RWPE1 (cell line): ENCODE results near the gene KIF6.
A peak's percentile ranks its signal among the peaks of the same experiment; 100 is the strongest.

Experiments
- CTCF ChIA-PET: fragments of 350-600 bp; sonication (Branson Sonifier 250); formaldehyde crosslinking; extraction: SDS; loops from one replicate; lab custom pipeline; 2021; lab: Yijun Ruan, JAX
- POLR2A ChIA-PET: fragments of 400-600 bp; formaldehyde crosslinking; extraction: SDS; loops from one replicate; lab custom pipeline; 2020; ENCODE audit warnings: antibody characterized with exemption; ENCODE audit not compliant: low non-redundant PET; lab: Yijun Ruan, JAX
- DNase-seq: peaks from one replicate; pipeline ENCODE4 v3.0.0; 2012; ENCODE audit warnings: low spot score
- H3K27ac ChIP-seq: fragments of 450-650 bp; 2 replicates; pipeline ENCODE4 v1.5.1; 2017
- TF ChIP-seq, protein P1 (sequence below): fragments of 450-650 bp; conservative IDR thresholded peaks from 2 replicates; pipeline ENCODE4 v1.5.1; 2017; ENCODE audit warnings: low read depth, mild to moderate bottlenecking

KIF6 gene

DNA sequence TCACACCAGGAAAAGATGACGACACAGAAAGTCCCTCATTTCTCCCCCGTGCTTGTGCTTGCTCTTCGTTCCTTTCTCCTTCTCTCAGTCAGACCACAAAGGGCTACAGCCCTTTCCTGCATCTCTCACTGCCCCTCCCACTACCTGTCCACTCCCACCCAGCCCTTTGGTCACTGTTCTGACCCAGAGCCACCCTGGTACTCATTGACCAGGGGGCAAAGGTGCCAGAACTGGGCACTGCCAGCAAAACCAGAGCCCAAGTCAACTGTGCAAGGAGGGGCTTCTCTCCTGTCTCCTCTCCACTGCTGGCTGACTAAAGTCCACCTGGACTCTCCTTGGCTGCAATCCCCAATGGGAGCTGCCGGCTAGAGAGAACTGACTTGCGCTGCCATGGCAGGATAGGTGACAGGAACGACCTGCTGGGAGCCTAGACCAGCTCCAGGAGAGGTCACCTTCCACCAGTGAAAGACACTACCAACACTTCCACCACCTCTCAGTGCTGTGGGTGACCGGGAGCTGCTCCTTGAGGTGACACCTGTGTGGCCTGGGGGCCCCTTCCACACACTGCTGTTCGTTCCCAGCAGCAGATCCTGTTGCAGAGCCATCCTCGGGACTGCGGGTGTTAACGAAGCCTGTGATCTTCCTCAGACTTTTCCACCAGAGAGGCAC lies 443.8 kb downstream of the KIF6 start:
- TF ChIP-seq, protein P1, sequence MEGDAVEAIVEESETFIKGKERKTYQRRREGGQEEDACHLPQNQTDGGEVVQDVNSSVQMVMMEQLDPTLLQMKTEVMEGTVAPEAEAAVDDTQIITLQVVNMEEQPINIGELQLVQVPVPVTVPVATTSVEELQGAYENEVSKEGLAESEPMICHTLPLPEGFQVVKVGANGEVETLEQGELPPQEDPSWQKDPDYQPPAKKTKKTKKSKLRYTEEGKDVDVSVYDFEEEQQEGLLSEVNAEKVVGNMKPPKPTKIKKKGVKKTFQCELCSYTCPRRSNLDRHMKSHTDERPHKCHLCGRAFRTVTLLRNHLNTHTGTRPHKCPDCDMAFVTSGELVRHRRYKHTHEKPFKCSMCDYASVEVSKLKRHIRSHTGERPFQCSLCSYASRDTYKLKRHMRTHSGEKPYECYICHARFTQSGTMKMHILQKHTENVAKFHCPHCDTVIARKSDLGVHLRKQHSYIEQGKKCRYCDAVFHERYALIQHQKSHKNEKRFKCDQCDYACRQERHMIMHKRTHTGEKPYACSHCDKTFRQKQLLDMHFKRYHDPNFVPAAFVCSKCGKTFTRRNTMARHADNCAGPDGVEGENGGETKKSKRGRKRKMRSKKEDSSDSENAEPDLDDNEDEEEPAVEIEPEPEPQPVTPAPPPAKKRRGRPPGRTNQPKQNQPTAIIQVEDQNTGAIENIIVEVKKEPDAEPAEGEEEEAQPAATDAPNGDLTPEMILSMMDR, result no peak
- DNase-seq, result no peak
- POLR2A ChIA-PET, result no interaction called here
- CTCF ChIA-PET, result no interaction called here
- peak overlapping the region; percentile 90; the same call in 1 of the 2 replicates for H3K27ac ChIP-seq

DNA sequence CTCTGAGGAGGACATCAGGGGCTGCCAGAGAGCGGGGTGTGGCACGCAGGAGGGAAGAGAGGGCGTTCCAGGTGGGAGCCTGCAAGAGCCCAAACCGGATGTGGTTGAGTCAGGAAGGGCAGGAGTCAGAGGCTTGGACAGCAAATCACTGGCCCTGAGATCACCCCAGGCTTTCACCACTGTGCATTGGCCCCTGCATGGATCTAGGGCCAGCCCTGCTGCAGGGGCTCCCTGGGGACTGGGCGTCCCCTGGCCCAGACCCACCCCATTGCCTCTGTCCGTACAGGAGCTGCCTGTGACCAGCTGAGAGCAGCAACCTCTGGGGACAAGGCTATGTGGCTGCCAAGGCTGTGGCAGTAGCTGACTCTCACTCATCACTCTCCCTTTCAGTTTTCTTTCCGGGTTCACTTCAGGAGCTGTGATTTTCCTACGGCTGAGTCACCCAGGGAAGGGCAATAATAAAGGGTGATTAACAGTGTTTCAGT lies 444.9 kb downstream of the KIF6 start:
- peak overlapping the region; percentile 90 for H3K27ac ChIP-seq
- ChIA-PET POLR2A (interaction anchor here (0.7 kb wide), 1 partner anchor 52 kb away, joined by 3 read pairs; no protein-coding TSS in a partner anchor), CTCF (interaction anchor here (0.6 kb wide), 1 partner anchor 11 kb away, joined by 5 read pairs; no protein-coding TSS in a partner anchor)
- TF ChIP-seq, protein P1, result no peak
- peak; percentile 82 for DNase-seq
